ENCODE measurements around the gene DNAJA4. TPM values are rescaled to one million over a fixed set of nuclear protein-coding genes. Genes with fewer than 3 reads are reported as not detected.

The DNAJA4 gene
- total and polyA plus RNA-seq, 2 of the 13 experiments (the other 11 are each of a cell fraction or from before 2014, with no cell fraction given): not detected

DNA sequence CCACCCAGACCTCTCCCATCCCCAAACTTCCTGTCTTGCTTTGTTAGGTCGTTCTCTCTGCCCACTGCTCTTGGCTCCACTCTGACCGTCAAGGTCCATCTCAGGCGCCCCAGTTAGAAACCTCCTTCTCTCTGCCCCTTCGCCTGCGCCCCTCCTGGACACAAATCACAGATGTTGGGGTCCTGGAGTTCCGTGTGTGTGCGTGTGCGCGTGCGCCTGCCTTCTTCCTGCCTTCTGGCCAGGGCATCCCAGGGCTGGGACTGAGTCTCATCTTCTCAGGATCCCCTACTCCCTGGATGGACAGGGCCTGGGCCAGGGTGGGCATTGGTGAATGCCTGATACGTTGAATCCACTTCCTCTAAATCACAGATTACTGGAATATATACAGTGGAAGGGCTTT, 30.9 kb upstream of the DNAJA4 start (continued):
- TF ChIP-seq, protein P1, sequence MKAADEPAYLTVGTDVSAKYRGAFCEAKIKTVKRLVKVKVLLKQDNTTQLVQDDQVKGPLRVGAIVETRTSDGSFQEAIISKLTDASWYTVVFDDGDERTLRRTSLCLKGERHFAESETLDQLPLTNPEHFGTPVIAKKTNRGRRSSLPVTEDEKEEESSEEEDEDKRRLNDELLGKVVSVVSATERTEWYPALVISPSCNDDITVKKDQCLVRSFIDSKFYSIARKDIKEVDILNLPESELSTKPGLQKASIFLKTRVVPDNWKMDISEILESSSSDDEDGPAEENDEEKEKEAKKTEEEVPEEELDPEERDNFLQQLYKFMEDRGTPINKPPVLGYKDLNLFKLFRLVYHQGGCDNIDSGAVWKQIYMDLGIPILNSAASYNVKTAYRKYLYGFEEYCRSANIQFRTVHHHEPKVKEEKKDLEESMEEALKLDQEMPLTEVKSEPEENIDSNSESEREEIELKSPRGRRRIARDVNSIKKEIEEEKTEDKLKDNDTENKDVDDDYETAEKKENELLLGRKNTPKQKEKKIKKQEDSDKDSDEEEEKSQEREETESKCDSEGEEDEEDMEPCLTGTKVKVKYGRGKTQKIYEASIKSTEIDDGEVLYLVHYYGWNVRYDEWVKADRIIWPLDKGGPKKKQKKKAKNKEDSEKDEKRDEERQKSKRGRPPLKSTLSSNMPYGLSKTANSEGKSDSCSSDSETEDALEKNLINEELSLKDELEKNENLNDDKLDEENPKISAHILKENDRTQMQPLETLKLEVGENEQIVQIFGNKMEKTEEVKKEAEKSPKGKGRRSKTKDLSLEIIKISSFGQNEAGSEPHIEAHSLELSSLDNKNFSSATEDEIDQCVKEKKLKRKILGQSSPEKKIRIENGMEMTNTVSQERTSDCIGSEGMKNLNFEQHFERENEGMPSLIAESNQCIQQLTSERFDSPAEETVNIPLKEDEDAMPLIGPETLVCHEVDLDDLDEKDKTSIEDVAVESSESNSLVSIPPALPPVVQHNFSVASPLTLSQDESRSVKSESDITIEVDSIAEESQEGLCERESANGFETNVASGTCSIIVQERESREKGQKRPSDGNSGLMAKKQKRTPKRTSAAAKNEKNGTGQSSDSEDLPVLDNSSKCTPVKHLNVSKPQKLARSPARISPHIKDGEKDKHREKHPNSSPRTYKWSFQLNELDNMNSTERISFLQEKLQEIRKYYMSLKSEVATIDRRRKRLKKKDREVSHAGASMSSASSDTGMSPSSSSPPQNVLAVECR (CRISPR knock-in tag; IDR thresholded peaks at IDR 0.05; ENCODE audit: borderline replicate concordance): no peak
- TF ChIP-seq KLF6 (CRISPR knock-in tag; IDR thresholded peaks at IDR 0.05): no peak
- TF ChIP-seq ZFP1 (CRISPR knock-in tag; IDR thresholded peaks at IDR 0.05): no peak
- no peak for TF ChIP-seq KLF13 (CRISPR knock-in tag; IDR thresholded peaks at IDR 0.05)
- TF ChIP-seq ZNF251 (CRISPR knock-in tag; IDR thresholded peaks at IDR 0.05): no peak
- TF ChIP-seq, protein P2, sequence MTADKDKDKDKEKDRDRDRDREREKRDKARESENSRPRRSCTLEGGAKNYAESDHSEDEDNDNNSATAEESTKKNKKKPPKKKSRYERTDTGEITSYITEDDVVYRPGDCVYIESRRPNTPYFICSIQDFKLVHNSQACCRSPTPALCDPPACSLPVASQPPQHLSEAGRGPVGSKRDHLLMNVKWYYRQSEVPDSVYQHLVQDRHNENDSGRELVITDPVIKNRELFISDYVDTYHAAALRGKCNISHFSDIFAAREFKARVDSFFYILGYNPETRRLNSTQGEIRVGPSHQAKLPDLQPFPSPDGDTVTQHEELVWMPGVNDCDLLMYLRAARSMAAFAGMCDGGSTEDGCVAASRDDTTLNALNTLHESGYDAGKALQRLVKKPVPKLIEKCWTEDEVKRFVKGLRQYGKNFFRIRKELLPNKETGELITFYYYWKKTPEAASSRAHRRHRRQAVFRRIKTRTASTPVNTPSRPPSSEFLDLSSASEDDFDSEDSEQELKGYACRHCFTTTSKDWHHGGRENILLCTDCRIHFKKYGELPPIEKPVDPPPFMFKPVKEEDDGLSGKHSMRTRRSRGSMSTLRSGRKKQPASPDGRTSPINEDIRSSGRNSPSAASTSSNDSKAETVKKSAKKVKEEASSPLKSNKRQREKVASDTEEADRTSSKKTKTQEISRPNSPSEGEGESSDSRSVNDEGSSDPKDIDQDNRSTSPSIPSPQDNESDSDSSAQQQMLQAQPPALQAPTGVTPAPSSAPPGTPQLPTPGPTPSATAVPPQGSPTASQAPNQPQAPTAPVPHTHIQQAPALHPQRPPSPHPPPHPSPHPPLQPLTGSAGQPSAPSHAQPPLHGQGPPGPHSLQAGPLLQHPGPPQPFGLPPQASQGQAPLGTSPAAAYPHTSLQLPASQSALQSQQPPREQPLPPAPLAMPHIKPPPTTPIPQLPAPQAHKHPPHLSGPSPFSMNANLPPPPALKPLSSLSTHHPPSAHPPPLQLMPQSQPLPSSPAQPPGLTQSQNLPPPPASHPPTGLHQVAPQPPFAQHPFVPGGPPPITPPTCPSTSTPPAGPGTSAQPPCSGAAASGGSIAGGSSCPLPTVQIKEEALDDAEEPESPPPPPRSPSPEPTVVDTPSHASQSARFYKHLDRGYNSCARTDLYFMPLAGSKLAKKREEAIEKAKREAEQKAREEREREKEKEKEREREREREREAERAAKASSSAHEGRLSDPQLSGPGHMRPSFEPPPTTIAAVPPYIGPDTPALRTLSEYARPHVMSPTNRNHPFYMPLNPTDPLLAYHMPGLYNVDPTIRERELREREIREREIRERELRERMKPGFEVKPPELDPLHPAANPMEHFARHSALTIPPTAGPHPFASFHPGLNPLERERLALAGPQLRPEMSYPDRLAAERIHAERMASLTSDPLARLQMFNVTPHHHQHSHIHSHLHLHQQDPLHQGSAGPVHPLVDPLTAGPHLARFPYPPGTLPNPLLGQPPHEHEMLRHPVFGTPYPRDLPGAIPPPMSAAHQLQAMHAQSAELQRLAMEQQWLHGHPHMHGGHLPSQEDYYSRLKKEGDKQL (CRISPR knock-in tag; IDR thresholded peaks at IDR 0.05; ENCODE audit: low read depth): no peak
- TF ChIP-seq TAF1 (CRISPR knock-in tag; IDR thresholded peaks at IDR 0.05): no peak

All from HepG2 (cell line).